Esophagus mucosa (tissue), 1 donor: ENCODE data around the gene RSU1. TPM values are rescaled to one million over a fixed set of nuclear protein-coding genes. Genes with fewer than 3 reads are reported as not detected.

Experiments
- ATAC-seq: fragments of 200-7000 bp; cut with Tn5 transposase; one replicate; pipeline ENCODE4 v1.9.1; 2020
- total RNA-seq: library from RNA; stranded (reverse); gene quantifications from one replicate; pipeline ENCODE4 v1.2.4, GENCODE V29; 2023
- donor health status: DM: yes; HTN: yes; CAD: no.

The RSU1 gene
- total RNA-seq, 1 donor from 2014 or later = 48.9 TPM

- no peak for ATAC-seq
Observed at GRCh38 chr10:16597656-16598055, 219.6 kb downstream of the RSU1 start.

- ATAC-seq = no peak
Observed at GRCh38 chr10:16592378-16592777, 224.8 kb downstream of the RSU1 start.

GRCh38 chr10:16586358-16587138 is 230.7 kb downstream of the RSU1 start:
- ATAC-seq = no peak

- no peak for ATAC-seq
Observed at GRCh38 chr10:16585103-16585502, 232.1 kb downstream of the RSU1 start.

GRCh38 chr10:16583382-16583781 is 233.8 kb downstream of the RSU1 start:
- ATAC-seq = no peak

GRCh38 chr10:16581202-16581601 is 236.0 kb downstream of the RSU1 start:
- no peak for ATAC-seq

- no peak for ATAC-seq
Observed at GRCh38 chr10:16570731-16571130, 246.5 kb downstream of the RSU1 start.

GRCh38 chr10:16566202-16566805 is 250.9 kb downstream of the RSU1 start:
- no peak for ATAC-seq

- no peak for ATAC-seq
Observed at GRCh38 chr10:16565604-16566003, 251.6 kb downstream of the RSU1 start.

- ATAC-seq = no peak
Observed at GRCh38 chr10:16562891-16563290, 254.3 kb downstream of the RSU1 start.

- no peak for ATAC-seq
Observed at GRCh38 chr10:16559236-16559773, 257.9 kb downstream of the RSU1 start.

- no peak for ATAC-seq
Observed at GRCh38 chr10:16547973-16548372, 269.3 kb downstream of the RSU1 start.

- ATAC-seq = no peak
Observed at GRCh38 chr10:16545116-16545736, 272.0 kb downstream of the RSU1 start.

- ATAC-seq = no peak
Observed at GRCh38 chr10:16544591-16544990, 272.6 kb downstream of the RSU1 start.

GRCh38 chr10:16544099-16544498 is 273.1 kb downstream of the RSU1 start:
- ATAC-seq = no peak
